NOMO-1 (cell line): ENCODE data around the gene AHSA1.
"Not testable (repeated sequence)": the region's sequence is repeated elsewhere in the genome, so short reads cannot be mapped to it uniquely, and the experiment has no call there.

Experiments
- DNase-seq, 2 experiments: peaks; one replicate each; lab custom pipeline; 2025; ENCODE audit not compliant: unreplicated experiment in 2 of 2; lab: John Stamatoyannopoulos, UW

Gene AHSA1

GRCh38 chr14:77457522-77458248 lies at the start of gene AHSA1, which contains the start of gene VIPAS39:
Gene AHSA1 (plus strand): TSS chr14:77458093. CDS start chr14:77458190, 97 bp downstream.
Gene VIPAS39 (minus strand): TSS chr14:77457601. CDS start chr14:77454102, 3,499 bp downstream.
- DNase-seq: peak; percentile 99 to 100

- DNase-seq: no peak
Observed at GRCh38 chr14:77409131-77409533, 48.8 kb upstream of the AHSA1 start.

- DNase-seq: not testable (repeated sequence)
Observed at GRCh38 chr14:77415403-77416030, 42.4 kb upstream of the AHSA1 start.

GRCh38 chr14:77416098-77416497 lies 41.8 kb upstream of the AHSA1 start:
- DNase-seq: not testable (repeated sequence)

- peak in 1 of 2 experiments; percentile 22 for DNase-seq
Observed at GRCh38 chr14:77416836-77417235, 41.1 kb upstream of the AHSA1 start.

GRCh38 chr14:77421201-77421600 lies 36.7 kb upstream of the AHSA1 start:
- no peak for DNase-seq

- no peak for DNase-seq
Observed at GRCh38 chr14:77423423-77423822, 34.5 kb upstream of the AHSA1 start, which contains the start of gene NOXRED1. Gene NOXRED1 (minus strand): TSS chr14:77423523. CDS start chr14:77422889, 634 bp downstream.

GRCh38 chr14:77424862-77425261 lies 33.0 kb upstream of the AHSA1 start:
- DNase-seq: no peak

GRCh38 chr14:77426396-77426795 lies 31.5 kb upstream of the AHSA1 start:
- DNase-seq: no peak

- no peak for DNase-seq
Observed at GRCh38 chr14:77436042-77436441, 21.9 kb upstream of the AHSA1 start.

GRCh38 chr14:77438596-77438995 lies 19.3 kb upstream of the AHSA1 start:
- DNase-seq: no peak

GRCh38 chr14:77439861-77440260 lies 18.0 kb upstream of the AHSA1 start:
- no peak for DNase-seq

- DNase-seq: no peak
Observed at GRCh38 chr14:77442196-77442595, 15.7 kb upstream of the AHSA1 start.

GRCh38 chr14:77455966-77456640 lies 1.8 kb upstream of the AHSA1 start:
- no peak for DNase-seq

GRCh38 chr14:77457115-77457521 lies 775 bp upstream of the AHSA1 start:
- peak in 1 of 2 experiments; percentile 28 for DNase-seq

GRCh38 chr14:77458249-77458950 lies 507 bp downstream of the AHSA1 start:
- peak; percentile 12 to 32 for DNase-seq

- DNase-seq: peak; percentile 18 to 57
Observed at GRCh38 chr14:77459072-77459723, 1.3 kb downstream of the AHSA1 start.

GRCh38 chr14:77467801-77468200 lies 9.9 kb downstream of the AHSA1 start:
- DNase-seq: no peak

- DNase-seq: no peak
Observed at GRCh38 chr14:77469067-77469505, 11.2 kb downstream of the AHSA1 start.

GRCh38 chr14:77469539-77469938 lies 11.6 kb downstream of the AHSA1 start:
- no peak for DNase-seq
